ENCODE measurements around the gene PTK6. TPM values are rescaled to one million over a fixed set of nuclear protein-coding genes. Genes with fewer than 3 reads are reported as not detected.

Gene PTK6
- total and polyA plus RNA-seq, 2 of the 13 experiments (the other 11 are each of a cell fraction or from before 2014, with no cell fraction given), result 0.08 TPM; not detected in 1

- TF ChIP-seq KDM2A (CRISPR knock-in tag; IDR thresholded peaks at IDR 0.05; ENCODE audit: borderline replicate concordance, low read depth), result 0 out of 2 replicates have a peak, but pooled peaks have one; percentile 34
- TF ChIP-seq KAT2B (IDR thresholded peaks at IDR 0.05; ENCODE audit: borderline replicate concordance, low read depth, low read length), result no peak
- peak; percentile 26 for TF ChIP-seq XRCC5 (optimal IDR thresholded peaks at IDR 0.05; ENCODE audit: low read length)
- TF ChIP-seq ERF (CRISPR knock-in tag; IDR thresholded peaks at IDR 0.05), result 0 out of 2 replicates have a peak, but pooled peaks have one; percentile 34
- TF ChIP-seq SOX5 (CRISPR knock-in tag; IDR thresholded peaks at IDR 0.05; ENCODE audit: borderline replicate concordance), result no peak
- TF ChIP-seq ZNF280B (CRISPR knock-in tag; IDR thresholded peaks at IDR 0.05; ENCODE audit: borderline replicate concordance), result peak; percentile 49; the same call in 1 of the 2 replicates
- peak; percentile 66; the same call in 1 of the 2 replicates for TF ChIP-seq ZSCAN25 (CRISPR knock-in tag; IDR thresholded peaks at IDR 0.05)
- no peak for TF ChIP-seq MXD3 (CRISPR knock-in tag; IDR thresholded peaks at IDR 0.05)
- no peak for TF ChIP-seq SP5 (CRISPR knock-in tag; IDR thresholded peaks at IDR 0.05; ENCODE audit: borderline replicate concordance, low read depth)
- no peak for TF ChIP-seq NONO (IDR thresholded peaks at IDR 0.05)
- 0 out of 2 replicates have a peak, but pooled peaks have one; percentile 14 for TF ChIP-seq NONO (CRISPR knock-in tag; conservative IDR thresholded peaks at IDR 0.05)
- TF ChIP-seq HNRNPL (IDR thresholded peaks at IDR 0.05; ENCODE audit: low read depth, low read length), result peak; percentile 97
- 0 out of 2 replicates have a peak, but pooled peaks have one; percentile 49 for TF ChIP-seq MYPOP (CRISPR knock-in tag; IDR thresholded peaks at IDR 0.05)
- TF ChIP-seq RAD21 (CRISPR knock-in tag; IDR thresholded peaks at IDR 0.05), result peak; percentile 61
- no peak for TF ChIP-seq CBX2 (IDR thresholded peaks at IDR 0.05; ENCODE audit: low read depth, low read length)
- no peak for TF ChIP-seq CBX2 (CRISPR knock-in tag; IDR thresholded peaks at IDR 0.05; ENCODE audit: low read depth)
- TF ChIP-seq PRDM10 (CRISPR knock-in tag; IDR thresholded peaks at IDR 0.05; ENCODE audit: low read depth), result 0 out of 2 replicates have a peak, but pooled peaks have one; percentile 21
- 0 out of 2 replicates have a peak, but pooled peaks have one; percentile 47 for TF ChIP-seq ZNF274 (CRISPR knock-in tag; IDR thresholded peaks at IDR 0.05)
- TF ChIP-seq ZFP91 (CRISPR knock-in tag; IDR thresholded peaks at IDR 0.05; ENCODE audit: borderline replicate concordance), result peak; percentile 32; the same call in 1 of the 2 replicates
- peak; percentile 43; the same call in 1 of the 2 replicates for TF ChIP-seq SMC3 (IDR thresholded peaks at IDR 0.05; ENCODE audit: low read length)
- TF ChIP-seq ZNF883 (CRISPR knock-in tag; IDR thresholded peaks at IDR 0.05; ENCODE audit: not compliant biosample characterization), result peak; percentile 42
Observed at GRCh38 chr20:63578224-63579016, 41.2 kb upstream of the PTK6 start (continued).

Data from HepG2 (cell line).